OCI-LY7 (cell line): ENCODE measurements around the gene CREG2. TPM values are rescaled to one million over a fixed set of nuclear protein-coding genes. Genes with fewer than 3 reads are reported as not detected.

Experiments used
- BruUV-seq: library from RNA; stranded (reverse); fragments of 400-500 nt; replicated peaks from 2 replicates; lab custom pipeline; 2021; lab: Mats Ljungman, UMichigan
- CTCF ChIA-PET: fragments of 300-600 bp; sonication (Branson Sonifier 250); formaldehyde crosslinking; loops from one replicate; lab custom pipeline; 2022; ENCODE audit warnings: antibody characterized with exemption; ENCODE audit not compliant: unreplicated experiment; lab: Charles Lee
- POLR2A ChIA-PET: fragments of 300-600 bp; sonication (Branson Sonifier 250); formaldehyde crosslinking; loops from one replicate; lab custom pipeline; 2022; ENCODE audit warnings: antibody characterized with exemption; lab: Charles Lee
- DNase-seq: peaks from one replicate; pipeline ENCODE4 v3.0.0-alpha.2; 2015; ENCODE audit warnings: low spot score
- H2AFZ ChIP-seq: fragments of 200-600 bp; sonication (generic), shearing (Covaris generic); 2 replicates; pipeline ENCODE4 v1.6.1; 2014; ENCODE audit warnings: mild to moderate bottlenecking, antibody characterized with exemption, low read length, moderate library complexity
- H3K27ac ChIP-seq: fragments of 200-600 bp; sonication (generic); 2 replicates; pipeline ENCODE4 v1.5.1; 2014; ENCODE audit warnings: mixed run types, low read depth, mild to moderate bottlenecking, moderate library complexity, low read length, inconsistent platforms; ENCODE audit not compliant: poor library complexity, severe bottlenecking
- H3K36me3 ChIP-seq: fragments of 200-600 bp; sonication (generic); 2 replicates; pipeline ENCODE4 v1.6.1; 2014; ENCODE audit warnings: mild to moderate bottlenecking, antibody characterized with exemption, low read length, moderate library complexity, mixed read lengths; ENCODE audit not compliant: insufficient read depth
- H3K4me1 ChIP-seq: fragments of 200-600 bp; sonication (generic); 2 replicates; pipeline ENCODE4 v1.5.1; 2014; ENCODE audit warnings: mild to moderate bottlenecking, low read length; ENCODE audit not compliant: insufficient read depth, poor library complexity, severe bottlenecking
- H3K4me2 ChIP-seq: fragments of 200-600 bp; sonication (generic); 2 replicates; pipeline ENCODE4 v1.6.1; 2014; ENCODE audit warnings: mild to moderate bottlenecking, low read length
- H3K4me3 ChIP-seq: fragments of 200-600 bp; sonication (generic); 2 replicates; pipeline ENCODE4 v1.5.1; 2014; ENCODE audit warnings: mild to moderate bottlenecking, low read depth, low read length; ENCODE audit not compliant: poor library complexity, severe bottlenecking
- H3K79me2 ChIP-seq: fragments of 200-600 bp; sonication (generic); 2 replicates; pipeline ENCODE4 v1.6.1; 2016; ENCODE audit warnings: low read depth, mild to moderate bottlenecking, low read length, moderate library complexity, mixed read lengths; ENCODE audit not compliant: insufficient read depth
- H3K9me2 ChIP-seq: fragments of 200-600 bp; sonication (generic); 2 replicates; pipeline ENCODE4 v1.6.1; 2016; ENCODE audit warnings: mild to moderate bottlenecking, low read length, mixed read lengths; ENCODE audit not compliant: insufficient read depth
- H3K9me3 ChIP-seq: fragments of 200-600 bp; sonication (generic); 2 replicates; pipeline ENCODE4 v1.6.1; 2014; ENCODE audit warnings: mild to moderate bottlenecking, mixed run types, low read length, mixed read lengths
- H4K20me1 ChIP-seq: fragments of 200-600 bp; sonication (generic); 2 replicates; pipeline ENCODE4 v1.6.1; 2014; ENCODE audit warnings: mild to moderate bottlenecking, antibody characterized with exemption, low read length, moderate library complexity, mixed read lengths; ENCODE audit not compliant: insufficient read depth
- EZH2phosphoT487 ChIP-seq: fragments of 200-600 bp; sonication (generic); IDR thresholded peaks from 2 replicates; pipeline ENCODE4 v1.6.1; 2018; ENCODE audit warnings: low read depth, borderline replicate concordance, mild to moderate bottlenecking, mixed run types, antibody characterized with exemption, low read length, moderate library complexity, mixed read lengths
- intact Hi-C: fragments of 100-400 bp; cut with micrococcal nuclease; formaldehyde crosslinking; loops from one replicate; pipeline ENCODE4 v1.10.0; 2022; ENCODE audit not compliant: unreplicated experiment
- total RNA-seq, 2 experiments: library from RNA; depleted of rRNA in 1 of 2; stranded (reverse); fragments of >200 nt in 1 of 2; shearing (Covaris generic) in 1 of 2; gene quantifications; 2 replicates each; pipeline ENCODE4 v1.2.3, GENCODE V29; 2014 to 2022
- TF ChIP-seq, protein P1 (sequence below): fragments of 200-600 bp; sonication (generic); conservative IDR thresholded peaks from 2 replicates; pipeline ENCODE4 v1.5.1; 2014; ENCODE audit warnings: mild to moderate bottlenecking, antibody characterized with exemption, low read length, moderate library complexity, mixed read lengths

CREG2 gene
- total RNA-seq, 2 experiments from 2014 or later = not detected

DNA sequence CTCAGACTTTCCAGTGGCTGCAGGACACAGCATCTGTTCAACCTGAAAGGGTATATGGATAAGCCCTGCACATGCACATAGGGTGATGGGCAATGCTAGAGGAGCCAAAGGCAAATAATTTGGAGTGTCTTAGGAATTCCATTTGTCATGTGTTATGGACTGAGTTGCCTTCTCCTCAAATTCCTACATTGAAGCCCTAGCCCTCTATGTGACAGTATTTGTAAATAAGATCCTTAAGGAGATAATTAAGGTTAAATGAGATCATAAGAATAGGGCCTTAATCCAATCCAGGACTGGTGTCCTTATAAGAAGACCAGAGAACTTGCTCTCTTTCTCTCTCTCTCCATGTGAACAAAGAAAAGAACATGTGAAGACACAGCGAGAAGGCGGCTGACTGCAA is 42.9 kb upstream of the CREG2 start:
- Histone ChIP-seq H3K4me1 (no peaks in the 10 kb centered on the region), H3K36me3 (no peaks in the 10 kb centered on the region), H4K20me1 (no peaks in the 10 kb centered on the region), H3K9me3 (no peaks in the 10 kb centered on the region), H3K4me3 (no peak overlapping the region), H3K9me2 (no peaks in the 10 kb centered on the region), H2AFZ (no peak overlapping the region), H3K27ac (no peak overlapping the region), H3K4me2 (no peak overlapping the region), H3K79me2 (no peaks in the 10 kb centered on the region)
- POLR2A ChIA-PET = no interaction called here
- DNase-seq = no peak
- CTCF ChIA-PET = no interaction called here
- no TSS peak for BruUV-seq
- intact Hi-C loops = no loop called here
- TF ChIP-seq EZH2phosphoT487 = no peak
- TF ChIP-seq, protein P1, sequence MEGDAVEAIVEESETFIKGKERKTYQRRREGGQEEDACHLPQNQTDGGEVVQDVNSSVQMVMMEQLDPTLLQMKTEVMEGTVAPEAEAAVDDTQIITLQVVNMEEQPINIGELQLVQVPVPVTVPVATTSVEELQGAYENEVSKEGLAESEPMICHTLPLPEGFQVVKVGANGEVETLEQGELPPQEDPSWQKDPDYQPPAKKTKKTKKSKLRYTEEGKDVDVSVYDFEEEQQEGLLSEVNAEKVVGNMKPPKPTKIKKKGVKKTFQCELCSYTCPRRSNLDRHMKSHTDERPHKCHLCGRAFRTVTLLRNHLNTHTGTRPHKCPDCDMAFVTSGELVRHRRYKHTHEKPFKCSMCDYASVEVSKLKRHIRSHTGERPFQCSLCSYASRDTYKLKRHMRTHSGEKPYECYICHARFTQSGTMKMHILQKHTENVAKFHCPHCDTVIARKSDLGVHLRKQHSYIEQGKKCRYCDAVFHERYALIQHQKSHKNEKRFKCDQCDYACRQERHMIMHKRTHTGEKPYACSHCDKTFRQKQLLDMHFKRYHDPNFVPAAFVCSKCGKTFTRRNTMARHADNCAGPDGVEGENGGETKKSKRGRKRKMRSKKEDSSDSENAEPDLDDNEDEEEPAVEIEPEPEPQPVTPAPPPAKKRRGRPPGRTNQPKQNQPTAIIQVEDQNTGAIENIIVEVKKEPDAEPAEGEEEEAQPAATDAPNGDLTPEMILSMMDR = no peak

DNA sequence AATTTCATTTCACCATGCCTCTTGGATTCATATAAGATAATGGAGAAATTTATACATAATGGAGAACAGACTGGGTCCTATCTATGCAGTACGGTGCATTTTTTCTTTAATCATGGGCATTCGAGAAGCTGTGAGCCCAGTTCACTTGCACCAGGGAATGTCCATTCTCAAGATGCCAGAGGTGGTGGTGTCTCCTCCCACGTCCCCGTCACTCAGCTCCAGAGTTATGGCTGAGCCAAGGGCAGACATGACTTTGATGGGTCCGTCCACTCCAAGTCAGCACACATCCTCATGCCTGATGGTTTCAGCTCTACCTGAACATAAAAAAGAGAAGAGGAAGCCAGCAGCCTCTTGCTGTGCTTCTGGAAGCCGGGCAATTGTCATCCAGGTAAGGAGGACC is 42.1 kb upstream of the CREG2 start:
- H3K27ac ChIP-seq = no peak overlapping the region
- H3K4me1 ChIP-seq = no peaks in the 10 kb centered on the region
- ChIA-PET POLR2A (no interaction called here), CTCF (no interaction called here)
- DNase-seq = no peak
- no peaks in the 10 kb centered on the region for H3K9me3 ChIP-seq
- BruUV-seq = no TSS peak
- H3K36me3 ChIP-seq = no peaks in the 10 kb centered on the region
- no peak overlapping the region for H3K4me2 ChIP-seq
- H3K4me3 ChIP-seq = no peak overlapping the region
- no peaks in the 10 kb centered on the region for H4K20me1 ChIP-seq
- TF ChIP-seq, protein P1 = no peak
- TF ChIP-seq EZH2phosphoT487 = no peak
- no peaks in the 10 kb centered on the region for H3K79me2 ChIP-seq
- no peaks in the 10 kb centered on the region for H3K9me2 ChIP-seq
- no peak overlapping the region for H2AFZ ChIP-seq
- intact Hi-C loops = no loop called here

DNA sequence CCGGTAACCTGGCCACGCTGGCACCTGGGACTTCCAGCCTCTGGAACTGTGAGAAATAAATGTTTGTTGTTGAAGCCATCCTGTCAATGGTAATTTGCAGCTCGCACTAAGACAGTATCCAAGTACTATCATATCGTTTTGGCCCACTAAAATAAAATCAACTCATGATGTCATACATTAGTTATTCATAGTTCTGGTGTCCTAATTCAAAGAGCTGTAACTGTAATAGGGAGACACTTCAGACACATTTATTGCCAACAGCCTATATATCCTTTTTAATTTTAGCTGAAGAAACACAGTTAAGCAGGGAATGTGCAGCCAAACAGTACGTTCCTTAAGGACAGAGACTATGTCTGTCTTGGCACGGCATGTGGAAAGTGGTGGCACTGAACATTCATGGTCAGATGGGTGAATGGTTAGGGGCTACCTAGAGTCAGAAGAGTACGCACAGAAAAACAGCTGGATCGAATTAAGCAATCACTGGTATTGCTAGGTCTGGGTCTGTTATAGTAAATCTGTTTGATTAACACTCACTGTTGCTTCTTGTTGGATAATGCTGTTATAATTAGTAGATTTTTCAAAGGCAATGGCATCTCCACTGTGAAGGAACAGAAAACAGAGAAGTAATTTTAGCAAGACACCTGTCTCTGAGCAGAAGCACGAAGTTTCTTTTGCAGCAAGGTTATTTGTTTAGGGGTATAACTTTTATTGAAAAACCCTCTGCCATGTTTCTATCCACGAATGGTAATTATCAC is 41.3 kb upstream of the CREG2 start:
- Histone ChIP-seq H3K4me3 (no peak overlapping the region), H3K27ac (no peak overlapping the region), H3K36me3 (no peaks in the 10 kb centered on the region), H2AFZ (no peak overlapping the region), H4K20me1 (no peaks in the 10 kb centered on the region), H3K79me2 (no peaks in the 10 kb centered on the region), H3K4me1 (no peaks in the 10 kb centered on the region), H3K4me2 (no peak overlapping the region), H3K9me3 (no peaks in the 10 kb centered on the region), H3K9me2 (no peaks in the 10 kb centered on the region)
- DNase-seq = no peak
- ChIA-PET CTCF (no interaction called here), POLR2A (interaction anchor here (0.7 kb wide), 1 partner anchor 68 kb away, joined by 3 read pairs; no protein-coding TSS in a partner anchor)
- TF ChIP-seq EZH2phosphoT487 = no peak
- TF ChIP-seq, protein P1 = no peak
- BruUV-seq = no TSS peak
- intact Hi-C loops = no loop called here
